DMS53 treated with DMSO at 0.1 percent for 48 hours (cell line): ENCODE results near the gene PRPF40B.

ENCODE experiments used
- DNase-seq: peaks from one replicate; lab custom pipeline; 2025; ENCODE audit not compliant: unreplicated experiment; lab: John Stamatoyannopoulos, UW

PRPF40B gene

GRCh38 chr12:49680075-49680474 is 56.7 kb downstream of the PRPF40B start:
- DNase-seq: no peak

DNA sequence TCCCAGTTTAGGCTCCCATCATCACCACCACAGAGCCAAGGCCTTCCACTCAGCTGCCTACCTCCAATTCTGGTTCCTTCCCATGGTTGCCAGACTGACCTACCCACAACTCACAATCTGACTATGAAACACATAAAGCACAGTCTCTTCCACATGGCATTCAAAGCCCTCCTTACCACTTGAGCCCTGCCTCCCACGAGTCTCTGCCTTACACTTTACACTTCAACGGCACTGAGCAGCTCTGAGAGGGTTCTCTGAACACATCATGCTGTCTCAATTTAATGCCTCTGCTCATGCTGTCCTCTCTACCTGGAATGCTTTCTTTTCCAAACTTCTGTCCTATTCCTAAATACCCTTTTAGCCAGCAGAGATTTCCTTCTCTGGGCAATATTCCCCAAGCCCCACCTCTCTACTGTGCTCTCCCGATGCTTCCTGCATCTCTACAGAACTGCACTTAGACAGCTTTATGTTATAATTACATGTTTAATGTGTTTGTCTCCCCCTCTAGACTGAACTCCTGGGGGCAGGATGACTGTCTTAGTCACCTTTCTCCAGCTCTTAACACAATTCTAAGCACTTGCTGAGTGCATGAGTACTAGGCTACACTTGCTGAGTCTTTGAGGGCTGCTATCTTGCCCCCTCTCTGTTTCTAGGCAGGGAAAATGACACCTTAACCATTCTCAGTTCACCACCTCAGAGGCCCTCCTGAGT is 60.4 kb downstream of the PRPF40B start:
- no peak for DNase-seq

DNA sequence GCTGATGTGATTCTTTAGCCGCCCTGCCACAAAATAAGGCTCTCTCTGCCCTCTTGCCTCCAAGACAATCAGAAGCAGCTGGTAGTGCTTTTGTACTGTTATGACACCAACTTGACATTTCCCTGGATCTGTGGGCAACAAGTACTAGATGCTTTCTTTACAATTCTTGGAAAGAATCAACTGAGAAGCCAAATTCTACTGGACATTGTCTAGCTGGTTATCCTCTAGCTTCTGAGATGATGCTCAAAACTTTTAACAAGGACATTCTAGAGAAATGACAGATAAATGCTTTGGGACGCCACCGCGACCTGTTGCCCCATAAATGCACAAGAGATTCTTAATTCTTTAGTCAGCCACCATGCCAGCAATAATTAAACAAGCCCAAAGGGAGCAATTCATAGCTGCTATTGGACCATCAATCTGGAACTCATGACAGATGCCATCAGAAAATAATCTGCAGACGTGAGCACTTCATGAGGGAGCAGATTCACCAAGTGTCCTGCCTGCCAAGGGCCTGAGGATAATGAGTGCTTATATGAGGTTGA is 61.0 kb downstream of the PRPF40B start:
- DNase-seq: no peak

DNA sequence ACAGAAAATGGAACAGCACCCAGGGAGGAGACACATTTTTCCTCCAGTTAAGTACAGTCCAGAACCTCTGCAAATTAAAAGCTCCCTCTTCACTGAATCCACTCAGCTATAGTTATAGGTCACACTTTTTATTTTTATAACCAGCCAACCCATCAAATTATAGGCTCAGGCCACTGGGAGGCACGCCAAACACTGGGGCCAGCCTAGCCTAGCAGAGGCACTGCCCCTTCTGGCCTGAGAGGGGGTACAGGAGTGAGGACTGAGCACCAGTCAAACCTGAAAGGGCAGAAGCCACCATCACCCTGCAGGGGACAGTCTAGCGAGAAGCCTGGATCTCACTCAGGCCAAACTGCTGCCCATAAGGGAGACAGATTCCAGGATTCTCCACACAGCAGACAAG is 64.6 kb downstream of the PRPF40B start:
- no peak for DNase-seq

DNA sequence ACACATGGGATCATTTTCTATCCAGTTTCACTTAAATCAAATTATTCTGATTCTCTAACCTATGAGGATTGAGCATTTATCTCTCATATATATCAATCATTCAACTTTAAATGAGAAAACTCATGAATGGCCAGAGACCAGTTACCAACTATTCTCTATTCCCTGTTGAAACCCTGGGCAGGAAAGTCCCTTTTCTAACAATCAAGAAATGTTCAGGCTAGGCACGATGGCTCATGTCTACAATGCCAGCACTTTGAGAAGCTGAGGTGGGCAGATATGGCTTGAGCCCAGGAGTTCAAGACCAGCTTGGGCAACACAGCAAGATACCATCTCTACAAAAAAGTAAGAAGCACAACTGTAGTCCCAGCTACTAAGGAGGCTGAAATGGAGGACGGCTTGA is 65.9 kb downstream of the PRPF40B start:
- DNase-seq: no peak

- DNase-seq: no peak
These were observed 66.4 kb downstream of the PRPF40B start for GRCh38 chr12:49689785-49690184.

GRCh38 chr12:49692851-49693250 is 69.5 kb downstream of the PRPF40B start:
- no peak for DNase-seq

DNA sequence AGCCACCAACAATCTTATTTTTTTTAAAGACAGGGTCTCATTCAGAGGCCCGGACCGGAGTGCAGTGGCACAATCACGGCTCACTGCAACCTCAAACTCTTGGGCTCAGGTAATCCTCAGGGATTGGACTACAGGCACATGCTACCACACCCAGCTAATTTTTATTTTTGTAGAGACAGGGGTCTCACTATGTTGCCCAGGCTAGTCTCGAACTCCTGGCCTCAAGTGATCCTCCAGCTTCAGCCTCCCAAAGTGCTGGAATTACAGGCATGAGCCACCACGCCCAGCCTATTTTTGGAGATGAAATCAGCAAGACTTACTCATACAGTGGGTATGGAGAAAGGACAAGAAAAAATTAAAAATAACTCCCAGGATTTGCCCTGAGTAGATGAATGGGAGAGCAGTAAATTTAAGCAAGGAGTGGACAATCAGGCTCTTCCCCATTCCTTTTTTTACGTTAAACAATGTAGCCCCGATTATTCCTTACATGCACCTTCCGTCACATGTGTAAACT is 70.6 kb downstream of the PRPF40B start:
- no peak for DNase-seq
